Measurements from ENCODE around the gene ERI3. TPM values are rescaled to one million over a fixed set of nuclear protein-coding genes. Genes with fewer than 3 reads are reported as not detected.

The ERI3 gene
- polyA plus RNA-seq, 3 donors, result 96.0 to 107 (median 97.9) TPM

DNA sequence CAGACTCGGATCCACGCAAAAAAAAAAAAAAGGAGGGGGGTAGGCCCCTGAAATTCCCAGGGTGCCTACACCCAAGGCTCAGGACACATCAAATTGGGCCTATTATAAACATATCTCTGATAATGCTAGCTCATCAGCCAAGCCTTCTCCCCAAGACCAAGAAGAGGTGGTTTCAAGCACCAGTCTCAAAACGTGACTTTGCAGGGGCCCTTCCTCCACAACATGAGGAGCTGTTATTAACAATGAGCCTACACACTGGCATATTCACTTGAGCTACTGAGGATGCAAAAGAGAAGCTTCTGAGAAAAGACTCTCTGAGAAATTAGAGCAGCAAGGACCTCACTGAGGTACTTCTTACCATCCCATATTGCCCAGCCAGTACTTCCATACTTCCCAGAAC, 32.7 kb downstream of the ERI3 start:
- no peak for DNase-seq

DNA sequence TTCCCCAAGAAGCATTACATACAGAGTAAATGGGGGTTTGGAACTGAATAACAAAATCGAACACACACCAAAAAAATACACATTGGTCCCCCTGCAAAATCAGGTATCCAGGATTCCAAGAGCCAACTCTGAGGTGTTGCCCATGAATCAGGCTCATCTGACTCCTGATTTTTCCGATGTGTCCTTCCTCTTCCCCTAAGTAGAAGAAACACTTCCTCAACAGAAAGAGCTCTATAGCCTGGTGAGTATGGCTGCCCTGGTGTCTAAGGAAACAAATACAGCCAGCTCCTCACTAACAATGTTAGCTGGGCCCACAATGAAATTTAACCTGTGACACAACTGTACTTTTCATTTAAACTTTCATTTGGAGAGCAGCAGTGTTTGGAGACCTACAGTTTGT, 33.6 kb downstream of the ERI3 start:
- no peak for DNase-seq

DNA sequence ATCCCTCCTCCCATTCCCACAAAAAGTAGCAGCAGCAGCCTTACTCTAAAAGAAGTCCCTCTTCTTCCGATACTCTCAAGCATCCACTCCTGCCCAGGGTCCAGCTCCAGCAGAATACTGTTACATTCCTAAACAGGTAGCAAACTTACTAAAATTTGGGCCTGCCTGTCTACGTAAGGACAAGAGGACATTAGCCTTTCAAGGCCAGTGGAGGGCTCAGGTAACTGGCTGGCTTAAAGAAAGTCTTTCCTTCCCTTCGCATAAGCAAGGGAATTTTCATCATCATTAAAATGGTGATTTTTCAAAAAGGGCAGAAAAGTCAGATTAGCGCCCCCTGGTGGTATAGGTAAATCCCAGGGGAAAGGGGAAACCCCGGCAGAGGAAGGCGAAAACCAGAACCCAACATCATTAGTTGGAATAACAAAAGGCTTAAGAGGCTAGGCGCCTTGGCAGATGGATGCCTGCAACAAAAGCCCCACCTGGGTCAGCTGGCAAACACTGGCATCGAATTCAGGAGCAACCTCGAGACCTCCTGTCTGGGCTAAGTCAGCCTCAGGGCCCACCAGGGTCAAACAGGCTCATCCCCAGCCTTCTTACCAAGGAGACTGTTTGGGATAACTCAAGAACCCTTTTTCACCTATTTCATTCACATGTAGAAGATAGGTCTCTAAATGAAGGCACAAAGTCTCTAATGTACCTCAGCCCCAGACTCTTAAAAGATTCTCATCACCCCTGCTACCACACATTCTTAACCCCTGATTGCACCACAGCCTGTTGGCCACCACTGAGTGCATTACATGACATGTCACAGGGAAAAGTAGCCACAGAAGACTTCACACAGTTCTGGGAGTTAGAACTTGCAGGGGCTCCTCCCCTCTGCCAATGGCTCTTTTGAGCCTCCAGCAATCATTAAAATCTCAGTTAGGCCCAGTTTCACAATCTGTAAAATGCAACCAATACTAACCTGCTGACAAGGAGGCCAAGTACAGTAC, 36.7 kb downstream of the ERI3 start:
- no peak for DNase-seq

DNA sequence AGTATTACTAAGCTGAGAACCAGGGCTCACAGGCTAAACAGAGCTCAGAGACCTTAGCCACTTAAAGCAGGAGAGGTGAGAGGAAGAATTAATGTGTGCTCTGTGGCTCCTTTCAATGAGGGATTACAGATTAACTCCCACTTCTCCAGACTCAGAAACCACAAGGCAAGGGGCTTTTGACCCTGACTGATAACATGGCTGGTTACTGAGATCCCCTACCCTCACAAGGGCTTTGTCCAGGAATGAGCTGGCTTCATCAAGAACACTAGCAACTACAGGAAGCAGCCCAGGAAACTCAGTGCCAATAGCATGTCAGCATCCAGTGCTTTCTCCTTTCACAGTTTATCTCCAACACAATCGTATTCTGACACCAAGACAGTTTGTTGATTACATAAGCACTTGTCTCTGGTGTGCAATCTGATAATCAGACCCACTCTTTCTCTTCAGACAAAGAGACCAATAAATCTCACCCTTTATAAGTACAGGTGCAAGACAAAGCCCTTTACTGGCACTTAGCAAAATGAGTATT, 38.8 kb downstream of the ERI3 start:
- no peak for DNase-seq

DNA sequence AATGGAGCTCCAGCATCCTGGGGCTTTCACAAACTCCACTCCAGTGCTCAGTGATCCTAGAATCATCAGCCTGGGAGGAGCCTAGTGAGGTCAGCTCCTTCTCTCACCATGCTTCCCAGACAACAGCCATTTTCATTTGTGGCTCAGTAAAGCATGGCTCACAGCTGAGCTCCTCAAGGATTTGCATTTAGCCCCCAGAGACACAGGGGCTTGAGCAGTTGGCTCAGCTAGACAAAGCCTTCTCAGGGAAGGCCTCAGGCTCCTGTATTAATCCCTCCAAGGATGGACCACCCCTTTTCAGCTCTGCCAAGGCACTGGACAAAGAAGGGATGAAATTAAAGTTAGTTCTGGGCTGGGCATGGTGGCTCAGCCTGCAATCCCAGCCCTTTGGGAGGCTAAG, 39.5 kb downstream of the ERI3 start:
- no peak for DNase-seq

DNA sequence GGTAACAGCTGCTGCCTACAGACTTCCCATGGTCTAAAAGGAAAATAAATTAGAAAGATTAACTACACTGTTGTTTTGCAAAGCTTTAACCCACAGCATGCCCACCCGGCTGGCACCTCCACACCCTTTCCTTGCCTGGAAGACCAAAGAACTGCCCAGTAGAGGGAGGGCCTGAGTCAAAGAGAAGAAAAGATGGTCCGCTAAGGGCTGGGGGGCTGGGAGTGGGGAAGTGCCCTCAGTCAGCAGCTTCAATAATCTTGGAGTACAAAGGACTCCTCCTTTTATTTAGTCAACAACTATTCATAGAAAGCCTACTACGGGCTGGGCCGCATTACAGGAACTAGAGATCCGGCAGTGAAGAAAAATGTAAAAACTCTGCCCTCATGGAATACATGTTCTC, 40.6 kb downstream of the ERI3 start:
- no peak for DNase-seq

DNA sequence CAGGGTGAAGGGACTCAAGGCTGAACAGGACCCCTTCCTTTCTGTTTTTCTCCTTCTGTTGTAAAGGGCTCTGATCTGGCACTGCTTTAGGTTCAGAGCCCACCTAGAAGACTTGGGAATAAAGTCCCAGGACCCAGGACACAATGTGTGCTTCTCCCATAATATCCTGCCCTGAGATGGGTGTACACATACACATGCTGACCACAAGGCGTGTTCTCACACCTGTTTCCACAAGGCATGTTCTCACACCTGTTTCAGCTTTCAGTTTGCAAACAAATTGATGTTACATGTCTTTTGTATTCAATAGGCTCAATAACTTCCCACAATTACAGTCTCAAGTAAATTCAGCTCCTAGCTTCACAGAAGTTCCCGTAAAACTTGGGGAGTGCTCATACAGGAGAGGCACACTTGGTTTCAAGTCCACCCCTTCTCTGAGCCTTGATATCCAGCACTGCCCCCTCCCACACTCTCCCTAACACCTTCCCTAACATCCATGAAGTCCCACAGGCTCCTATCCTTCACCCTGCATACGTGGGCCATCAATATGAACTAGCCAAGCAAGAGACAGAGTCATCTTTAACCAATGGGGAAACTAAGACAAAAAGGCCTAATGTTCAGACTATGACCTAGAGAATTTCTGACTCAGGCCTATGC, 41.7 kb downstream of the ERI3 start:
- no peak for DNase-seq

DNA sequence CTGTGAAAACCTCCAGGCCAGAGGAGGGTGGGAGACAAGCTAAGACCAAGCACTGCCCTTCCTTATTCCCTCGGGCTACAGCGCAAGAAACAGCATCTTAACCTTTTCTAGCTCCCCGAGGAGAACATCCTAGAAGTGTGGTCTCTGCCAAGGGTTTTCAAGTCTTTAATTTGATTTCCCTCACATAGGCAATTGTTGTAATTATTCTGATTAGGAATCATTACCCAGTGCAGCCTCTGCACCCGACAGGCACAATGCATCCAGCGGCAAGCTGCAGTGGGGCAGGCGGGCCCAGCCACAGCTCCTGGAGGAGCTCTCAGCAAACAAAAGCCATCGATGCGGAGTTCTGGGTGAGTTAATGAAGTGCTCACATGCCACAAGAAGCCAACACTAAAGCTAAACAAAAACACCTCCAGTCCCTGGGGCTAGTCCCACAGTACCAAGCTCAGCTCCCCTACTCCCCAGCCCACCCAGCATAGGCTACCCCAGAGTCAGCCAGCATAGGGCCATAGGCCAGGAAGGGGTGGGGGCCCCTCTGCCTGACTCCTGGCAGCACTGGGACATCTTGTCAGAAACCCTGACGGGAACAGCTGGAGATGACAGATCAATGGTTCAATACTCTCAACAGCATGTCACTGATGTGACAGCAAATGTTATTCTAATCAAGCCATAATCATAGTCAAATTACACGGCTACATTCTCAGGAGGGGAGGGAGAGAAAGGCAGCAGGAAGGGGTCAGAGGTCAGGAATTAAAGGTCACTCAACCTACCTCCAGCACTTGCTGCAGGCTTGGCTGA, 42.5 kb downstream of the ERI3 start:
- DNase-seq, result no peak

DNA sequence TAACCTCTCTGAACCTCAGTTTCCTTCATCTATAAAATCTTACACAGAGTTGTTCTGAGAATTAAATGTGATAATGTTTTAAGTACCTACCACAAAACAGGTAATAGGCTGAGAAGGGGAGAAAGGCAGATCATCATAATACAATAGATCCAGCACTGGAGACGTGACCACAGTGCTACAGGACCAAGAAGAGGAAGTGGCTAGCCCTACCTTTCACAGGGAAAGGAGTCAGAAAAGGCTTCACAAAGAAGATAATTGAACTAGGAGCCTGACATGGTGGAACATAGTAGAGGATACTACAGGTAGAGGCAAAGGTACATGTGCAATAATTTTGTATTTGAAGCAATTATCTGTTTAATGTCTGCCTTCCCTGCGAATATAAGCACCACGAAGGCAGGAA, 45.1 kb downstream of the ERI3 start:
- DNase-seq, result no peak

DNA sequence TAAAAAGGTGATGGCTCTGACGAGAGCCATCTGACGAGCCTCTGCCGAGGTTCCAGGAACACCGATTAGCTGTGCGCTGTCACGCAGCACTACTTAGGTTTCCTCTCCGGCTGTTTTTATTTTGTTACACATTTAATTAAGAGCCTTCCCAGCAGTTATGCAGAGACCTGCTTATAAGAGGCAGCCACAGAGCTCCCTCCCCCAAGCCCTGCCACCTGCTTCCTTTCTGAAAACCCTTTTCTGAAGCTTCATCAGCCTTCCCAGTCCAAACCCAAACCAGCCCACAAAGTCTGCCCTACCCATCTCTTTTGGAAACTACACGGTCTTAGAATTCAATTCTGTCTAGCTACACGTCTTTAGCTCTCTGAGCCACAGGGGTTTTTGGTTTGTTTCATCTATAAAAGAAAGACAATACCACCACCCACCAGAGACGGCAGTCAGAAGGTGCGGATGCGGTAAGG, 49.1 kb downstream of the ERI3 start:
- DNase-seq, result no peak

DNA sequence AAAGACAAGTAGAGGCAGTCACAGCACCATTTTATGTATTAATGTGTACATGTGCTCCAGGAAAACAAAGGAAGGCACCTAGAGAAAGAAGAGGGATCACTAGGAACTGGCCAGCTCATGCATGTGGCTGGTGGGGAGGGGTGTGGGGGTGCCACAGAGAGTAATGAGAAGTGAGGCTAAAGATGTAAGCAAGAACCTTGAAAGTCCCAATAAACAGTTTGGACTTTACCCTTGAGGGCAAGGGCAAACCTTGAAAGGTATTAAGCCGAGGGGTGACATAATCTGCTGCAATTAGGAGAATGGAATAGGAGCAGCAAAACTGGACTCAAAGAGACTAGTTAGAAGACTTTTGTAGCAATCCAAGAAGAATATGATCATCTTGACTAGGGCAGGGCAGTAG, 51.5 kb downstream of the ERI3 start:
- no peak for DNase-seq

DNA sequence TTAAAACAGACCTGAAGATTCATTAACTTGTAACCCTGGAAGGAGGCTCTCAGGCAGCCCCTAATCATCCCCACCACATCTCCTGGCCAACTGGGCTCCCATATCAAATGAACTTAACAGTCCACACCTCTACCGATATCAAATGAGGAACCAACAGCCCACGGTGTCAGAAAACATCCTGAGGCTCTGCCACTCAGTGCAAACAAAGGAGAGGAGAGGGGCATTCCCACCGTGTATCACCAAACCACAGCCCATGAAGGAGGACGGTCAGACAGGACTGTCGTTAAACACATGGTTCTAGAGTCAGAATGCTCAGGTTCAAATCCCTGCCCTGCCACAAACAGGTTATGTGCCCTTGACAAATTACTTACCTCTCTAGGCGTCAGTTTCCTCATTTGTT, 52.5 kb downstream of the ERI3 start:
- DNase-seq, result no peak

DNA sequence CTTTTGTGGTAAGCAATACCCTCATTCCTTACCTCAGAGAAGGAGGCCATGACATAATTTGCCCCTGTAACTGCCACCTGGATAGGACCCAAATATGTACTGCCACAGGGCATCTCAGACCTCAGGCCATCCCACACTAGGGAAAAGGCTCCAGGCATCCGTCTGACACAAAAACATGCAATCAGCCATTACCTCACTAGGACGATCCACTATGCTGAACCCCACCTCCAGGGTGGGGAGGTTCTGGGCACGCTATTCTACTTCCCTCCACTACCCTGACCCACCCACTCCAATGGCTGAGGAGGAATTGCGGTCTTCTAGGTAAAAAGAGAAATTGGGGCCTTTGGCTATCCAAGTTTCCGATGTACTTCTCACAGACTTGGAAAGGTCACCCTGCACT, 53.6 kb downstream of the ERI3 start:
- DNase-seq, result no peak

DNA sequence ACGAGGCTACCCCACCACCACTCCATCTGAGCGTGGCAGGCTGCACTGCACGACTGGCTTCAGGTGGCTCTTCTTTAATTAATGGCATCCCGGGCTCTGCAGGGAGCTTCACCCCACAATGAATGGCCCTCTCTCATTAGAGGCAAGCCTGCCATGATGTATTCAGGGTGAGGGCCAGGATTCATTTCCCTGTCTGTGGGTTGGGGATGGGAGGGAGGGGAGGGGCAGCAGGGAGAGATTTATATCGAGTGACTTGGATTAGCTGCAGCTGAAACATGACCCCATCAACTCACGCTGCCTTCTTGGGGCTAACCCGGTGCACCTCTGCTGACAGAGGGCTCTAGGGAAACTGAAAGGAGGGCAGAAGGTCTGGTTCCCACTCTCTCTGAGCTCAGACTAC, 54.2 kb downstream of the ERI3 start:
- no peak for DNase-seq

DNA sequence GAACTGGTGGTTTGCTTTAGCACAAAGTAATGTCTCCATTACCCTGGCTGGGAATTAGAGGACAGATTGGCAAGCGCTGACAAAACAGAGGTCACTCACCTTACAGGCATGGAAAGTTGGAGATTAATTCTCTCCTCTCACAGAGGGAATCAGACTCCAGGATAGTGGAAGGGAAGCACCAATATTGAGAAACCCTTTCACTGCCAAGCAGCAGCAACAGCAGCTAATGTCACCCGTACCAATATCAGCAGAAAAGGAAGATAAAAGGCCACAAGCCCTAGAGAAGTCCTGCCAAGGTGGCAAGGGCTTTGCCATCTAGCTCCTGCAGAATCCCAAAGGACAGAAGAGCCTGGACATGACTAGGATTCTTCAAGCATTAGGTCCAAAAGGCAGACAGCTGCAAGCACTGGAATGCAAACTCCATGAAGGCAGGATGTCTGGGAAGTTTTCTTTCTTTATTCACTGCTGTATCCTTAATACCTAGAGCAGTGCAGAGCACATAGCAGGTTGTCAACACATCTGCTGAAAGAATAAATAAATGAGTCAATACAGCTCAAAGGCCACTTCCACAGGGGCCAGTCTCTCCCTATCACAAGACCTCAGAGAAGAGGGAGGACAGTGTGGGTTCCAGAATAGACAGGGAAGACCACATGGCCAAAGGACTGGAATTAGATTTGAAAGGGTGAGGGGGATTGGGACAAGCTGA, 57.2 kb downstream of the ERI3 start:
- DNase-seq, result no peak

DNA sequence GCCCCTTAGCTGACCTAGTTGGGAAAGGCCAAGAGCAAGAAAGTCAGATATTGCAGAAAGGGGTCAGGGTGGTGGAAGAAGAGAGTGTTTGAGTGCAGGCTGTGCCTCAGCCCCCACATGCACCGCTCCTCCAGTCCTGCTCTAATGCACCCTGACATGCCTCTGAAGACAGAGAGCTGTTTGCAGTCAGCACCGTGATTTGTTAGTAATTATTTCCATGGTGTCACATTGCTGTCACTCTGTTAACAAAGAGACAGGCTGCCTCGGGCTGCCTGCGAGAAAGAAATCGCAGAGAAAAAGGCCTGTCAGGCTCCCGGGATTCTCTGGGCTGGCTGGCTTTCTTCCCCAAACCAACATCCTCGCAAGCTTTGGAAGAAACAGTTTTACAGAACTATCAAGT, 58.3 kb downstream of the ERI3 start:
- DNase-seq, result no peak

DNA sequence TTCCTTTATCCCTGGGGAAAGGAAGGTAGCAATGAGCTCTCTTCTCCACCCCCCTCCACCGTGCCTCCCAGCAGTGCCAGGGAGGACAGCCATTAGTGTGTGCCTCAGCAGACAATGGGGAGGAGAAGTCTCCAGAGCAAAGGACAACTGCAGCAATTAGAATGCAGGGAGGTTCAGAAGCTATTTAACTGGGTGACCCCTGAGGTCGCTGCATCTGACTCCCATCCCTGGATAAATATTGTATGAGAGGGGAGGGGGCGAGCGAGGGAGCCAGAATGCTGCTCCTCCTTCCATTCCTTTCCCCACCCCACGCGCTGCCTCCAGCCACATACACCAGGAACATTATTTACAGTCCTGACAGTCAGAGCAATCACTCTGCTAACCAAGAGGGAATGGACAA, 59.0 kb downstream of the ERI3 start:
- DNase-seq, result no peak

DNA sequence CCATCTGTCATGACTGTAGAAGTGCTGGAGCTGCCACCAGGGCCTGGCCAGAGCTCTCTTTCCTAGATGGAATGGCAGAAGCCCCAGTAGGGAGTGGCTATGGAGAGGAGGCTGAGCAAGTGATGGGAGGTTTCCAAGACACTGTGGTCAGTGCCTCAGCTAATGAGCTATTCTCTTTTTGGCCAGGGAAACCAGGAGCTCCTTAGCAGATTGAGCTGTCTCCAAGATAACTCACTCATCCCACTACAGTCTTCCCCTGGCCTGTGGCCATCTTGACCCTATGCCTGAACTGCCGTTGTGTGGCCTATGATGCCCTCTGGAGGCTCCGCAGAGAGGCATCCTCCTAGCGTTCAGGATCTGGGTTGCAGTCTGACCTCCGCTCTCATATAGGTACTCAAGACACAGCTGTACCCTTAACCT, 60.5 kb downstream of the ERI3 start:
- DNase-seq, result no peak

DNA sequence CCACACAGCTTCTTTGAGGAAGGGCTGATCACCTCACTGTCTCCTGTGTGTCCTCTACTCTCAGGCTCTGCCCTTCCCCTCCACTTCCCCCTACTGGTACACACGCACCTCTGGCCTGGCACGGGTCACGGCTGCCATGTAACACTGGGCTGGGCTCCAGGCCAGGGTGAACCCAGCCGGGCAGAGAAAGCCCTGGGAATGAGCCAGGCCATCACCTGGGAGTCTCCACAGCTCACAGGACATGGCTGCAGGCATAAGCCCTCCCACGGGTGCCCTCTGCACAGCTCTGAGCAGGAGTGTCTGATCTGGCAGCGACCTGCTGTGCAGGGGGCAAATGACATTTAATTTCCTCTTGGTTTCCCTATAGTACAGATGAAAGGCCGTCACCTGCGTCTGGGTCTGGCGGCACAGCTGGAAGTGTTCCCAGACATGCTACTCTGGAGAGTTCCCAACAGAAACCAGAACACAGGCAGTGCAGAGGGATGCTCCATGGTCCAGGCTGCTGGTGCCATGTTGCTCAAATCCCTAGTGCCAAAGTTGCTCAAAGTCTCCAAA, 61.2 kb downstream of the ERI3 start:
- no peak for DNase-seq

DNA sequence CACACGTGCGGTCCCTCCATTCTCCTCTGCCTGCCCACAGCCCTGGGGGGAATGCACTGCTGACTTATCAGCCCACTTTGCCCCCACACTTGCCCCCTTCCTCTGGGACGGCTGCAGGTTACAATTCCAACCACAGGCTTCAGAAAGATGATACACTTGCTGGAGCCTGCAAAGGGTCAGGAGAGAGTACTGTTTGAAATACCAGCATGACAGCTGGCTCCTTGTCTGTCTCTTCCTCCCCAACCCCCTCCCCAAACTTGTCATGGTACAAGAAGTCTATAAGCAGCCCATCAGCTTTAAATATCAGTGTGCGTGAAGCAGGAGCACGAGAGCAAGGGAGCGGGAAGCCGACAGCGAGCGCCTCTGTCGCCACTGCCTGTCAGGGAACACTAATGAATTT, 62.4 kb downstream of the ERI3 start:
- no peak for DNase-seq

Data from renal pelvis (tissue), 4 donors.